ENCODE data around the gene MPHOSPH9. TPM values are rescaled to one million over a fixed set of nuclear protein-coding genes. Genes with fewer than 3 reads are reported as not detected.
A peak's percentile ranks its signal among the peaks of the same experiment; 100 is the strongest.

MPHOSPH9 gene
- total RNA-seq, 1 donor from 2014 or later, result 27.2 TPM

DNA sequence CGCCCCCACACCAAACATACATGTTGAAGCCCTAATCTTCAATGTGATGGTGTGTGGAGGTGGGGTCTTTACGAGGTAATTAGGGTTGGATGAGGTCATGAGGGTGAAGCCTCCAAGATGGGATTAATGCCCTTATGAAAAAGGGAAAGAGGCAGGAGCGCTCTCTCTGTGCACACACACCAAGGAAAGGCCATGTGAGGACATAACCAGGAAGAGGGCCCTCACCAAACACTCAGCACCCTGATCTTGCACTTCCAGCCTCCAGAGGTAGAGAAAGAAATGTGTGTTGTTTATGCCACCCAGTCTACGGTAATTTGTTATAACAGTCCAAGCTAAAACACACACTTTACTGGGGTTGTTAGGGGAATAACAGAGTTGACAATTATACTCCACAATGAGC, 67.4 kb downstream of the MPHOSPH9 start:
- no peak for DNase-seq (ENCODE audit: low spot score)
- Mint-ChIP-seq H3K4me1 (ENCODE audit: low read depth) (peaks cover 11% of the 10 kb centered on the region), H3K36me3 (ENCODE audit: low read depth) (peaks cover 6% of the 10 kb centered on the region), H3K27me3 (ENCODE audit: low read depth) (no peaks in the 10 kb centered on the region), H3K4me3 (ENCODE audit: unreplicated experiment) (no peak overlapping the region), H3K27ac (ENCODE audit: unreplicated experiment) (no peak overlapping the region), H3K9me3 (ENCODE audit: low read depth) (no peaks in the 10 kb centered on the region)
- TF ChIP-seq, protein P1, sequence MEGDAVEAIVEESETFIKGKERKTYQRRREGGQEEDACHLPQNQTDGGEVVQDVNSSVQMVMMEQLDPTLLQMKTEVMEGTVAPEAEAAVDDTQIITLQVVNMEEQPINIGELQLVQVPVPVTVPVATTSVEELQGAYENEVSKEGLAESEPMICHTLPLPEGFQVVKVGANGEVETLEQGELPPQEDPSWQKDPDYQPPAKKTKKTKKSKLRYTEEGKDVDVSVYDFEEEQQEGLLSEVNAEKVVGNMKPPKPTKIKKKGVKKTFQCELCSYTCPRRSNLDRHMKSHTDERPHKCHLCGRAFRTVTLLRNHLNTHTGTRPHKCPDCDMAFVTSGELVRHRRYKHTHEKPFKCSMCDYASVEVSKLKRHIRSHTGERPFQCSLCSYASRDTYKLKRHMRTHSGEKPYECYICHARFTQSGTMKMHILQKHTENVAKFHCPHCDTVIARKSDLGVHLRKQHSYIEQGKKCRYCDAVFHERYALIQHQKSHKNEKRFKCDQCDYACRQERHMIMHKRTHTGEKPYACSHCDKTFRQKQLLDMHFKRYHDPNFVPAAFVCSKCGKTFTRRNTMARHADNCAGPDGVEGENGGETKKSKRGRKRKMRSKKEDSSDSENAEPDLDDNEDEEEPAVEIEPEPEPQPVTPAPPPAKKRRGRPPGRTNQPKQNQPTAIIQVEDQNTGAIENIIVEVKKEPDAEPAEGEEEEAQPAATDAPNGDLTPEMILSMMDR (IDR thresholded peaks at IDR 0.05), result no peak

DNA sequence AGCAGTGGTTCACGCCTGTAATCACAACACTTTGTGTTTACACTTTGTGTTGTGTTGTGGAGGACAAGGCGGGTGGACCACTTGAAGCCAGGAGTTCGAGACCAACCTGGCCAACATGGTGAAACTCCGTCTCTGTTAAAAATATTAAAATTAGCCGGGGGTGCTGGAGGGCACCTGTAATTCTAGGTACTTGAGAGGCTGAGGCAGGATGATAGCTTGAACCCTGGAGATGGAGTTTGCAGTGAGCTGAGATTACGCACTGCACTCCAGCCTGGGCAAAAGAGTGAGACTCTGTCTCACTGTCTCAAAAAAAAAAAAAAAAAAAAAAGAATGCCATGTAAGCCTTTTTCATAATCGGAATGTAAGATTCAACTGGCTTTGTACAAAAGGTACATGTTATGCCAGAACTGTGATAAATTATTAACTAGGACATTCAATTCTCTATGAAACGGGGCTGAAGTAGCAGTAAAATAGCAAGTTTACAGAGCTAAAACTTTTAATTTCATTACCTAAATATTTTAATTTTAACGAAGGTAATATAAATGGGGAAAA, 68.2 kb downstream of the MPHOSPH9 start:
- no peaks in the 10 kb centered on the region for H3K9me3 Mint-ChIP-seq (ENCODE audit: low read depth)

DNA sequence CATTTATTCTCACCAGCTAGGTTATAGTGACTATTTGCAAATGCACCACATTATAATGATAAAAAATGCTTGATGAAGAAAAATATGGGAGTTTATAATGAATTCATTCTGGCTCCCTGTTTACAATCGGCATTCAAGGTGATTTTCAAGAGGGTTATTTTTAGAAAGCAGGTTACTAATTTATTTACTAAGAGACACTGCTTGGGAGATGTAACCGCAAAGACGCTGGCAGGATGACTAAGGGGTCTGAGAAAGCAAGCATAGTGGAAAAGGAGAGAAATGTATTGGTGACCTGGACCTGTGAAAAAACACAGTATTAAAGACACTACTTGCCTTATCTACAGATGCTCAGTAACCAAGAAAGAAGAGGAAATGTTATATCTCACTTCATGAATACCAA, 68.7 kb downstream of the MPHOSPH9 start:
- H3K27me3 Mint-ChIP-seq (ENCODE audit: low read depth), result no peaks in the 10 kb centered on the region
- peaks cover 6% of the 10 kb centered on the region for H3K36me3 Mint-ChIP-seq (ENCODE audit: low read depth)
- no peaks in the 10 kb centered on the region for H3K9me3 Mint-ChIP-seq (ENCODE audit: low read depth)
- peaks cover 11% of the 10 kb centered on the region for H3K4me1 Mint-ChIP-seq (ENCODE audit: low read depth)
- no peak overlapping the region for H3K4me3 Mint-ChIP-seq (ENCODE audit: unreplicated experiment)
- DNase-seq (ENCODE audit: low spot score), result no peak
- TF ChIP-seq, protein P1 (IDR thresholded peaks at IDR 0.05), result no peak
- peak overlapping the region; percentile 81 for H3K27ac Mint-ChIP-seq (ENCODE audit: unreplicated experiment)

More for the DNA sequence above, 68.2 kb downstream of the MPHOSPH9 start:
- Mint-ChIP-seq H3K4me1 (ENCODE audit: low read depth) (peaks cover 11% of the 10 kb centered on the region), H3K27me3 (ENCODE audit: low read depth) (no peaks in the 10 kb centered on the region), H3K27ac (ENCODE audit: unreplicated experiment) (peak overlapping the region; percentile 81), H3K4me3 (ENCODE audit: unreplicated experiment) (no peak overlapping the region), H3K36me3 (ENCODE audit: low read depth) (peaks cover 6% of the 10 kb centered on the region)
- no peak for DNase-seq (ENCODE audit: low spot score)
- TF ChIP-seq, protein P1 (IDR thresholded peaks at IDR 0.05), result no peak

DNA sequence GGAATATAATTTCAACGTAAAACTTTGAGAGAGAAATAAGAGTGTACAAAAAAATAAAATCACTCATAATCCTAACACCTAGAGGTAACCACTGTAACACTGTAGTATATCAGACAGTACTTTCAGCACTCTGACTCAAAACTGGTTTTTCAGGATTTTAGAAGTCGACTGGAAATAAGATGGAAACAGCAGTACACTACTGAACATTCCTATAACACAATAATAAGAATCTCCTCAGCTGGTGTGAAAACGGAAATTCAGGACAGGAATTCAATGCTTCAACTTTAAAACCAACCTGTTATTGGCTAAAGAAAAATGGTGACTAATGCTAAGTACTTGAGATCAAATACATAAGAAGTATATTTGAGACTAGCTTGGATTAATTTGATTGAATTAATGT, 69.7 kb downstream of the MPHOSPH9 start:
- Mint-ChIP-seq H3K27me3 (ENCODE audit: low read depth) (no peaks in the 10 kb centered on the region), H3K4me1 (ENCODE audit: low read depth) (peaks cover 11% of the 10 kb centered on the region), H3K36me3 (ENCODE audit: low read depth) (peaks cover 6% of the 10 kb centered on the region), H3K27ac (ENCODE audit: unreplicated experiment) (no peak overlapping the region), H3K4me3 (ENCODE audit: unreplicated experiment) (no peak overlapping the region), H3K9me3 (ENCODE audit: low read depth) (no peaks in the 10 kb centered on the region)
- no peak for DNase-seq (ENCODE audit: low spot score)
- TF ChIP-seq, protein P1 (IDR thresholded peaks at IDR 0.05), result no peak

DNA sequence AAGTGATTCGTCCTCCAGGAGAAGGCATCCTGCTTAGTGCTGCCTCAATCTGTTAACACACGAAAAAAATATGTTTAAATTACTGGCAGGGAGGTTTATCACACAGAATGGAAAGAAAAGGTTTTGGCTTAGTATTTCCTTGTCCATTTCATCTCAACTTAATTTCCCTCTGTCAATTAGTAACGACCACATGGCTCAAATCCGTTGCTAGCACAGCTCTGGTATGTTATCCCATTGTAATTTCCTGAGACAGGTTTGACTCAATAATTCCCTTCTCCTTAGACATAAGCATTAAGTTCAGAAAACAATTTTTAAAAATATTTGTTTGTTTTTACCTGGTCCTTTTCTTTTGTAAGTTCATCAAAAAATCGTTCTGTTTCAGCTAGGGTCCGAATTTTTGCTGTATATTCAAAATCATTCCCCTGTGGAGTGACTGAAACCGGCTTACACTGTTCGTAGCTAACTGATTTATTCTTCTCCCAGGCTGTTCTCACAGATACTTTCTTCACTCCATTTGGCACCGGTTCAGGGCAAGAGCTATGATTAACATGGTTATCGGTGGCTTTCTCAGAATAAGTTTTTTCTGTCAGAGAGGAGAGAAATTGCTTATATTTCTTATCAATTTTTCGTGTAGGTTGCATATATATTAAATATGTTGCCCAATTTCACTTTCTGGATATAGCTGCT, 72.0 kb downstream of the MPHOSPH9 start:
- H3K4me1 Mint-ChIP-seq (ENCODE audit: low read depth), result peaks cover 11% of the 10 kb centered on the region
- no peak overlapping the region for H3K27ac Mint-ChIP-seq (ENCODE audit: unreplicated experiment)
- H3K36me3 Mint-ChIP-seq (ENCODE audit: low read depth), result peaks cover 2% of the 10 kb centered on the region
- no peak overlapping the region for H3K4me3 Mint-ChIP-seq (ENCODE audit: unreplicated experiment)
- TF ChIP-seq, protein P1 (IDR thresholded peaks at IDR 0.05), result no peak
- no peak for DNase-seq (ENCODE audit: low spot score)
- no peaks in the 10 kb centered on the region for H3K9me3 Mint-ChIP-seq (ENCODE audit: low read depth)
- H3K27me3 Mint-ChIP-seq (ENCODE audit: low read depth), result no peaks in the 10 kb centered on the region
